IMR-90 (cell line): ENCODE data around the gene MGLL. TPM values are rescaled to one million over a fixed set of nuclear protein-coding genes. Genes with fewer than 3 reads are reported as not detected.

Experiments
- ATAC-seq: fragments of 200-7000 bp; cut with Tn5 transposase; 2 replicates; pipeline ENCODE4 v1.9.1; 2020; ENCODE audit warnings: low read depth, mild to moderate bottlenecking, moderate library complexity
- BruUV-seq: library from RNA; stranded (reverse); fragments of 400-500 nt; replicated peaks from 2 replicates; lab custom pipeline; 2021; lab: Mats Ljungman, UMichigan
- CTCF ChIA-PET: fragments of 300-600 bp; formaldehyde crosslinking; extraction: SDS; loops from one replicate; lab custom pipeline; 2021; ENCODE audit warnings: antibody characterized with exemption; lab: Yijun Ruan, JAX
- POLR2A ChIA-PET: fragments of 300-600 bp; sonication (Branson Sonifier 250); formaldehyde crosslinking; loops from one replicate; lab custom pipeline; 2022; ENCODE audit warnings: antibody characterized with exemption; ENCODE audit not compliant: unreplicated experiment; lab: Charles Lee
- DNase-seq: peaks from one replicate; pipeline ENCODE4 v3.0.0; 2013
- H2AFZ ChIP-seq: replicated peaks from 2 replicates; pipeline ENCODE3; 2013; ENCODE audit warnings: low read length, mild to moderate bottlenecking; ENCODE audit not compliant: poor library complexity
- H2AK5ac ChIP-seq: 2 replicates; pipeline ENCODE4 v1.6.1; 2013; ENCODE audit warnings: low read depth, low read length, inconsistent platforms
- H2AK9ac ChIP-seq: replicated peaks from 2 replicates; pipeline ENCODE3; 2013; ENCODE audit warnings: mild to moderate bottlenecking, low read depth, low read length, moderate library complexity; ENCODE audit not compliant: poor library complexity
- H2BK120ac ChIP-seq: 2 replicates; pipeline ENCODE4 v1.6.1; 2013; ENCODE audit warnings: low read depth, low read length, inconsistent platforms
- H2BK15ac ChIP-seq: 3 replicates; pipeline ENCODE4 v1.6.1; 2013; ENCODE audit warnings: low read depth, low read length, inconsistent platforms
- H2BK20ac ChIP-seq: 2 replicates; pipeline ENCODE4 v1.6.1; 2013; ENCODE audit warnings: low read depth, mild to moderate bottlenecking, inconsistent platforms, low read length, moderate library complexity
- H2BK5ac ChIP-seq: 2 replicates; pipeline ENCODE4 v1.6.1; 2013; ENCODE audit warnings: mild to moderate bottlenecking, low read depth, low read length, inconsistent platforms; ENCODE audit not compliant: poor library complexity, severe bottlenecking
- H3K14ac ChIP-seq: replicated peaks from 2 replicates; pipeline ENCODE4 v1.6.1; 2013; ENCODE audit warnings: low read depth, low read length, inconsistent platforms
- H3K18ac ChIP-seq: 2 replicates; pipeline ENCODE4 v1.6.1; 2013; ENCODE audit warnings: low read depth, low read length, control low read depth
- H3K23ac ChIP-seq: 2 replicates; pipeline ENCODE4 v1.6.1; 2013; ENCODE audit warnings: low read depth, low read length, inconsistent platforms
- H3K27ac ChIP-seq: 2 replicates; pipeline ENCODE4 v1.5.1; 2013; ENCODE audit warnings: mild to moderate bottlenecking, control low read depth, low read length; ENCODE audit not compliant: insufficient read depth
- H3K27me3 ChIP-seq: 2 replicates; pipeline ENCODE4 v1.6.1; 2013; ENCODE audit warnings: low read length; ENCODE audit not compliant: control insufficient read depth, insufficient read depth
- H3K36me3 ChIP-seq: 2 replicates; pipeline ENCODE4 v1.6.1; 2013; ENCODE audit warnings: low read length, mixed read lengths; ENCODE audit not compliant: control insufficient read depth, insufficient read depth
- H3K4ac ChIP-seq: 2 replicates; pipeline ENCODE4 v1.6.1; 2013; ENCODE audit warnings: low read depth, low read length, inconsistent platforms
- H3K4me1 ChIP-seq: 2 replicates; pipeline ENCODE4 v1.6.1; 2013; ENCODE audit warnings: low read length, mixed read lengths; ENCODE audit not compliant: control insufficient read depth, insufficient read depth
- H3K4me2 ChIP-seq: 2 replicates; pipeline ENCODE4 v1.6.1; 2013; ENCODE audit warnings: low read depth, mild to moderate bottlenecking, control low read depth, low read length, moderate library complexity
- H3K4me3 ChIP-seq: 2 replicates; pipeline ENCODE4 v1.5.1; 2013; ENCODE audit warnings: low read depth, mild to moderate bottlenecking, control low read depth, low read length, moderate library complexity; ENCODE audit not compliant: insufficient read depth
- H3K56ac ChIP-seq: 2 replicates; pipeline ENCODE4 v1.6.1; 2013; ENCODE audit warnings: low read length, inconsistent platforms; ENCODE audit not compliant: insufficient read depth; ENCODE audit errors: extremely low read depth
- H3K79me1 ChIP-seq, 2 experiments: 2 replicates each; pipeline ENCODE4 v1.6.1; 2013; ENCODE audit warnings: low read length in 2 of 2, inconsistent platforms in 1 of 2, low read depth in 1 of 2
- H3K9ac ChIP-seq: 2 replicates; pipeline ENCODE4 v1.6.1; 2013; ENCODE audit warnings: low read depth, low read length, control low read depth
- H3K9me1 ChIP-seq: 2 replicates; pipeline ENCODE4 v1.6.1; 2013; ENCODE audit warnings: low read length, inconsistent platforms; ENCODE audit not compliant: insufficient read depth
- H3K9me3 ChIP-seq: 2 replicates; pipeline ENCODE4 v1.6.1; 2013; ENCODE audit warnings: low read length; ENCODE audit not compliant: control insufficient read depth, insufficient read depth
- H4K20me1 ChIP-seq: 2 replicates; pipeline ENCODE4 v1.6.1; 2013; ENCODE audit warnings: low read length, inconsistent platforms; ENCODE audit not compliant: insufficient read depth
- H4K5ac ChIP-seq: 2 replicates; pipeline ENCODE4 v1.6.1; 2013; ENCODE audit warnings: mild to moderate bottlenecking, low read depth, low read length, control low read depth
- H4K8ac ChIP-seq, 2 experiments: 2 replicates each; pipeline ENCODE4 v1.6.1; 2013; ENCODE audit warnings: low read depth in 2 of 2, low read length in 2 of 2, control low read depth in 1 of 2, inconsistent platforms in 1 of 2
- H4K91ac ChIP-seq: 2 replicates; pipeline ENCODE4 v1.6.1; 2013; ENCODE audit warnings: low read depth, low read length, inconsistent platforms; ENCODE audit not compliant: insufficient read depth
- BHLHE40 ChIP-seq: fragments of 150-350 bp; IDR thresholded peaks from 2 replicates; pipeline ENCODE4 v1.6.1; 2016; ENCODE audit warnings: mild to moderate bottlenecking, low read depth, low read length
- CEBPB ChIP-seq: IDR thresholded peaks from 2 replicates; pipeline ENCODE4 v1.6.1; 2012; ENCODE audit warnings: low read depth, low read length, improper control_type of control experiment
- CHD1 ChIP-seq: IDR thresholded peaks from 2 replicates; pipeline ENCODE4 v1.6.1; 2012; ENCODE audit warnings: low read depth, low read length, improper control_type of control experiment
- FOS ChIP-seq: fragments of 150-350 bp; IDR thresholded peaks from 2 replicates; pipeline ENCODE4 v1.6.1; 2016; ENCODE audit warnings: low read depth, low read length
- MAFK ChIP-seq: IDR thresholded peaks from 2 replicates; pipeline ENCODE4 v1.6.1; 2012; ENCODE audit warnings: low read depth, low read length, improper control_type of control experiment
- MAZ ChIP-seq: IDR thresholded peaks from 2 replicates; pipeline ENCODE4 v1.6.1; 2012; ENCODE audit warnings: low read depth, mild to moderate bottlenecking, low read length, improper control_type of control experiment, moderate library complexity, borderline replicate concordance
- MXI1 ChIP-seq: IDR thresholded peaks from 2 replicates; pipeline ENCODE4 v1.6.1; 2012; ENCODE audit warnings: low read depth, mild to moderate bottlenecking, low read length, moderate library complexity, borderline replicate concordance
- NFE2L2 ChIP-seq: fragments of 150-350 bp; IDR thresholded peaks from 2 replicates; pipeline ENCODE4 v1.6.1; 2016; ENCODE audit warnings: low read depth, mild to moderate bottlenecking, low read length
- POLR2A ChIP-seq: IDR thresholded peaks from 2 replicates; pipeline ENCODE4 v1.6.1; 2012; ENCODE audit warnings: mild to moderate bottlenecking, low read depth, low read length
- RAD21 ChIP-seq: IDR thresholded peaks from 2 replicates; pipeline ENCODE4 v1.6.1; 2012; ENCODE audit warnings: low read length, improper control_type of control experiment
- RCOR1 ChIP-seq: IDR thresholded peaks from 2 replicates; pipeline ENCODE4 v1.6.1; 2012; ENCODE audit warnings: mild to moderate bottlenecking, low read length, improper control_type of control experiment; ENCODE audit not compliant: insufficient replicate concordance
- RFX5 ChIP-seq: IDR thresholded peaks from 2 replicates; pipeline ENCODE4 v1.8.0; 2012; ENCODE audit warnings: low read depth, mild to moderate bottlenecking, low read length, moderate library complexity
- SMC3 ChIP-seq: fragments of 150-350 bp; IDR thresholded peaks from 2 replicates; pipeline ENCODE4 v1.6.1; 2016; ENCODE audit warnings: low read depth, mild to moderate bottlenecking, antibody characterized with exemption, low read length, moderate library complexity
- USF2 ChIP-seq: fragments of 150-350 bp; IDR thresholded peaks from 2 replicates; pipeline ENCODE4 v1.6.1; 2017; ENCODE audit warnings: mild to moderate bottlenecking, antibody characterized with exemption, low read length, low read depth
- WGBS, 2 experiments: methylation state at CpG; one replicate each; pipeline versions ENCODE4 v1.1.5 to v1.1.7; 2013; ENCODE audit warnings: missing lambda C conversion rate in 2 of 2; ENCODE audit not compliant: insufficient read length in 1 of 2; ENCODE audit errors: extremely low coverage in 2 of 2; 5-methylcytosine and 5-hydroxymethylcytosine counted together
- dilution Hi-C: fragments of 300-500 bp; cut with HindIII; formaldehyde crosslinking; loops from one replicate; pipeline ENCODE4 v1.14.3; 2018; ENCODE audit warnings: low sequenced_read_pairs; ENCODE audit not compliant: unreplicated experiment
- in situ Hi-C: fragments of 300-500 bp; cut with MboI; formaldehyde crosslinking; loops from 3 replicates; pipeline ENCODE4 v1.14.3; 2019; ENCODE audit warnings: low sequenced_read_pairs, inconsistent platforms, mixed read lengths
- intact Hi-C: fragments of 100-400 bp; cut with micrococcal nuclease; formaldehyde crosslinking; loops from 2 replicates; pipeline ENCODE4 v1.10.0; 2022
- polyA plus RNA-seq, 3 experiments: library from polyadenylated mRNA; depleted of rRNA; stranded (reverse); fragments of >200 nt; gene quantifications; 2 replicates each; pipeline ENCODE4 v1.2.3, GENCODE V29; 2012; ENCODE audit warnings: low replicate concordance in 1 of 3
- total RNA-seq: library from RNA; depleted of rRNA; stranded (reverse); fragments of >200 nt; gene quantifications from 2 replicates; pipeline ENCODE4 v1.2.3, GENCODE V29; 2012

The MGLL gene
- total and polyA plus RNA-seq, 2 of the 4 experiments (the other 2 are of a cell fraction), result 23.7 to 60.6 TPM

GRCh38 chr3:127840671-127841070 lies 18.4 kb upstream of the MGLL start:
- H3K9ac ChIP-seq, result no peak overlapping the region
- no peak for TF ChIP-seq FOS
- TF ChIP-seq MAZ, result no peak
- TF ChIP-seq USF2, result no peak
- TF ChIP-seq BHLHE40, result no peak
- TF ChIP-seq POLR2A, result no peak
- TF ChIP-seq CHD1, result no peak
- TF ChIP-seq MXI1, result no peak
- no peak for TF ChIP-seq CEBPB
- no peak for TF ChIP-seq NFE2L2
- no peak for TF ChIP-seq MAFK
- no peak for TF ChIP-seq RCOR1
- TF ChIP-seq RFX5, result no peak
- no peak for TF ChIP-seq RAD21
- no peak for TF ChIP-seq SMC3
- H3K4me3 ChIP-seq, result no peak overlapping the region
- dilution Hi-C loops, result no loop called here
- H2BK15ac ChIP-seq, result no peak overlapping the region
- no peak overlapping the region for H3K4ac ChIP-seq
- H3K4me2 ChIP-seq, result no peak overlapping the region
- H3K18ac ChIP-seq, result no peak overlapping the region
- intact Hi-C loops, result no loop called here
- no peak overlapping the region for H2AK5ac ChIP-seq
- H4K5ac ChIP-seq, result no peak overlapping the region
- no peaks in the 10 kb centered on the region for H3K4me1 ChIP-seq
- no peak overlapping the region for H2AK9ac ChIP-seq
- H2BK5ac ChIP-seq, result no peak overlapping the region
- no TSS peak for BruUV-seq
- in situ Hi-C loops, result no loop called here
- H3K23ac ChIP-seq, result no peak overlapping the region
- H3K9me3 ChIP-seq, result no peaks in the 10 kb centered on the region
- no peak overlapping the region for H3K14ac ChIP-seq
- POLR2A ChIA-PET, result no interaction called here
- no peak overlapping the region for H4K91ac ChIP-seq
- no peak overlapping the region for H3K56ac ChIP-seq
- no peak for ATAC-seq
- H2BK20ac ChIP-seq, result no peak overlapping the region
- DNase-seq, result no peak
- H3K36me3 ChIP-seq, result no peaks in the 10 kb centered on the region
- no peak overlapping the region for H4K8ac ChIP-seq
- peaks cover 27% of the 10 kb centered on the region for H3K27me3 ChIP-seq
- no peak overlapping the region for H3K27ac ChIP-seq
- H2BK120ac ChIP-seq, result no peak overlapping the region
- CTCF ChIA-PET, result no interaction called here
- H2AFZ ChIP-seq, result no peak overlapping the region
- no peaks in the 10 kb centered on the region for H4K20me1 ChIP-seq
- no peaks in the 10 kb centered on the region for H3K79me1 ChIP-seq
- H3K9me1 ChIP-seq, result no peaks in the 10 kb centered on the region
- WGBS, 2 experiments, result no CpG with 5 or more reads among the region's 8 CpGs
